DMS53 (cell line): ENCODE measurements around the gene TSPAN18.

Source experiments
- DNase-seq: peaks from one replicate; lab custom pipeline; 2025; lab: John Stamatoyannopoulos, UW

Gene TSPAN18

DNA sequence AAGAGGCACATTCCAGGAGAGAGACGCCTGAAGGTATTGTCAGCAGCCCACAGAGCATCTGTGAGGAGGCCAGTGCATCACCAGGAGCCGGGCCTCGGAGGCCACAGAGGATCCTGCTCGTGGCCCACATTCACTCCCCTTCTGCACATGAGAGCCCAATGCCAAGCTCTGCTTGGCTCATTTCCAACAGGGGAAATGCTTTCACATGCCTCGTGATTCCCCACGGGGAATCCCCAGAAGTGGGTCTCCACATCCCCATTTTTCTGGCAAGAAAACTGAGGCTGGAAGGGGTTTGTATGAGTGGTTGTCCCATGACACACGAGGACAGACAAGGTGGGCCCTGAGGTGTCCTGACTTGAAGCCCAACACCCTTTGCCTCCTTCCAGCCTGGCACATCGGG lies 189.6 kb downstream of the TSPAN18 start:
- no peak for DNase-seq

DNA sequence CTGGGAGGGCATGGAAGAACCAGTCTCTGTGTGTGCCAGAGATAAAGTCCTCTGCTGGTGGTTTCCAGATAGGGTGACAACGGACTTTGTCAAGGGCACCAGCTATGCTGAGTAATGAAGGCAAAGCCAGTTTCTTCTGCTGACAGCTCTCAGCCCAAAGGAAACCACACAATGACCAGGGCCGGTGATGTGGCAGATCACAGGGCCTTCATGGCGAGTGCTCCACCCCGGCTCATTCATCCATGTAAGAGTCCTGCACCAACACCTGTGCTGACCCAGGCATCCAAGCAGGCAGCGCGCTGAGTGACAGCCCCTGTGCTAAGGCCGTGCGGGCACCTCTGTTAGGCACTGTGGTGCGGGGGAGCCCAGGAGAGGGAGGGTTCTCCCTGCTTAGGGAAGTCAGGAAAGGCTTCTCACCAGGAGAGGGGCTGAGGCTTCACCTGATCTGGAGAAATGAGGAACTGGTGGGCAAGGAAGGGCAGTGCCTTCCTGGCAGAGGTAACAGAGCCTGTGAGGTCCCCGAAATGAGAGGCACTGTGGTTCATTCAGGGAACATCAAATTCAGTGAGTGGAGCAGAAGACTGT lies 190.1 kb downstream of the TSPAN18 start:
- DNase-seq: peak; percentile 14

DNA sequence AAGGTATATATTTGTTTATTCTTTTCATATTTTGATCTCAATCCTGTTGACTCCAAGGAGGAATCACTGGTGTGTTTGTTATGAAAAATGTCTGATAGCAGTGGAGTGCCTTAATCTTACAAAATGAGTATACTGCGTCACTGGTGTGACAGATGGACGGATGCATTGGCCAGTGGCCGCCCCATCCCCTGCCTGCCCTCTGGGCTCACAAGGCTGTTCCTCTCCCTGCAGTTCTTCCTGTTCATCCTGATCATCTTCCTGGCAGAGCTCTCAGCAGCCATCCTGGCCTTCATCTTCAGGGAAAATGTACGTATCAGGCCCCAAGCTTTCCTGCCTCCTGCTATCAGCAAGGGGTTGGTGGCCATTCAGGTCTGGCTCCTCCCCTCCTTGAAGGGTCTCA lies 191.0 kb downstream of the TSPAN18 start:
- no peak for DNase-seq

DNA sequence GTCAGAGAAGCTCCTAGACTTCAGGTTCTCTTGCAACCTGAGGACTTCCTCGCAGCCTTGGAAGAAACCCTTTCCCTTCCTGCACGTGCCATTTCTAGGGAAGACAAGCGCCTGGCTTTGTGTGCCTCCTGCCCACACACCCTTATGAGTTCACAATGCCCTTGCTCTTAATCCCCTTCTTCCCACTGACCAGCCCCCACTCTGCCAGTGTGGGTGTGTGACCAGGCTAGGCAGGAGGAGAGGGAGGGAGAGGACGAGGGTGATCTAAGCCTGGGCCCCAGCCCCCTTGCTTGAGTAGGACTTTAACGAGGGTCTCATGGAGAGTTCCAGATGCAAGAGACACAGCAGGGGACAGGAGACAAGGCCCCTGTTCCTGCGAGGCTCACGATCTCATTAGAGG lies 193.7 kb downstream of the TSPAN18 start:
- no peak for DNase-seq

DNA sequence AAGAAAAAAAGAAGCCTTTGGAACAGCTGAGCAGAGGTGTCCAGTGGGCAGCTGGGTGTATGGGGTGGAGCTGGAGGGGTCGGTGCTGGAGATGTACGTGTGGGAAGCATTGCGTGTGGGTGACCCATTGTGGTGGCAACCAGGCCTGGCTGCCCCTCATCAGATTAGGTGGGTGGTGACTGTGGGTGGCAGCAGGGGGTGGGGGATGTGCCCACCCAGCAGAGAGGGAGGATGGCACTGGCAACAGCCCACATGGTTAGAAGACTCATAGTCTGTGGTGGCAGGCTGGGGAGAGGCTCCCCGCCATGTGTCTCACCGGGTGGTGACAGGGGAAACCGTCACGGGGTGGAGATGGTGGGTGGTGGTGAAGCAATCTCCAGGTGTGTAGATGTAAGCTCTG lies 196.4 kb downstream of the TSPAN18 start:
- no peak for DNase-seq

DNA sequence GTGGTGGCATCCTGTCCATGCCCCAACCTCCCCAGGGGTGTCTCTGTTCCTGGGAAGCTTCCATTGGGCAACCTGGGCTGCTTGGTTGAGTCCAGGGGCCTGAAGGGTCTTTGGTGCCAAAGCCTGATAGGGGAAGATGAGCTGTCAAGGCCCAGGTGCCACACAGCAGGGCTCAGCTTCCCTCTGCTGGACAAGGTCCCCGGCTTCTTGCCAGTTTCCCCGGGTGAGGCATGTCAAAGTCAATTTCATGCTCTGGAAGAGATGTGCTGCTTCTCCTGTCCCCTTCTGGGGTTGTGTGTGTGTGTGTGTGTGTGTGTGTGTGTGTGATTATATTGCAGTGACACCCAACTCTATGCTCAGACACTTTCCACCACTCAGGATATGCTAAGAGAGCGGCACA lies 197.0 kb downstream of the TSPAN18 start:
- no peak for DNase-seq

DNA sequence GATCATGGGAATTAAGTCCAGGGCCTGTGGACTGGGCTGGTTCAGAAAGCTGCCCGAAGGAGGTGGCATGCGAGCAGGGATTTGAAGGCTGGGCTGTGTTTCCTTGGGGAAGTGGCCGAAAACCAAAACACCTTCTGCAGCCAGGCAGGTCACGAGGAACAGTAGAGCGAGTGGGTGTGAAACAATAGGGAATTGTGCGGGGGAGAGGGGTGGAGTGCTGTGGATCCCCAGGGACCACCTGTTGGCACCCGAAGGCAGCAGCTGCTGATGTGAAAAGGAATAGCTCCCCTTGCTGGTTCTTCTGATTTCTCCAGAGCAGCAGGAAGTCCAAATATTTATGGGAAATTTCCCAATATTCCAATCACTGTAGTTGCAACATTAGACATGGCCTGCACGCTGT lies 199.3 kb downstream of the TSPAN18 start:
- no peak for DNase-seq

DNA sequence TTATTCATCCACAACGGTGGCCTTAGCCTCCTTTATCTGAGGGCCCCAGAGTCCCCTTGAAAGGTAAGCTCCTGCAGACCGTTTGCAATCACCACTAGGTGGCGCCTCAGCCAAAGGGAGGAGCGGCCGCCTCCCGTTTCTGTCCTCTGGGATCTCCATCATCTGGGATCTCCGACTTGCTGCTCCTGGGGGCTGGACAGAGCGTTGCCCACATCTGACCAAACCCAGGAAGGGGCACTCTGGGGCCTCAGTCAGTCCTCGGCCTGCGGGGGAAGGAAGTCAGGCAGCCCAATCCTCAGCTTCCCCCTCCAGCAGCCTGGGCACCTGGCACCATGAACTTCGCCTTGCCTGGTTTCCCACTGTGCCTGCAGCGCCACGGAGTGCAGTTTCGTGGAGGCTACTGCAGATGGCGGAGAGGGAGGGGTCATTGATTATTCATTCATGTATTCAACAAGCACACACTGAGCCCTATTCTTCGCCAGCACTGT lies 200.5 kb downstream of the TSPAN18 start:
- peak; percentile 89 for DNase-seq

DNA sequence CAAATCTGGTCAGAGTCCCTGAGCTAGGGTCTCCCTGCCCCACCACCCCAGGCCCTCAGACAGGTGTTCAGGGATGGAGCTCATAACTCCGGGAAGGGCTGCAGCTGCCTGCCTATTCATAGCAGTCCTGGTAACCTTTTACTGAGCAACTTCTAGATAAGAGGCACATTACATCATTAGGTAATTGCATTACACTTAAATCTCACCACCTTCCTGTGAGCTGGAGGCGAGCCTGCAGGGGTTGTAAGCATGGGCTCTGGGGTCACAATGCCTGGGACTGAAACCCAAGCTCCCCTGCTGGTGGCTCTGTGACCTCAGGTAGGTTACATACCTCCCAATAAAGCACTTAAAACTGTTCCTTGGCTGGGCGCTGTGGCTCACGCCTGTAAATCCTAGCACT lies 201.4 kb downstream of the TSPAN18 start:
- no peak for DNase-seq

DNA sequence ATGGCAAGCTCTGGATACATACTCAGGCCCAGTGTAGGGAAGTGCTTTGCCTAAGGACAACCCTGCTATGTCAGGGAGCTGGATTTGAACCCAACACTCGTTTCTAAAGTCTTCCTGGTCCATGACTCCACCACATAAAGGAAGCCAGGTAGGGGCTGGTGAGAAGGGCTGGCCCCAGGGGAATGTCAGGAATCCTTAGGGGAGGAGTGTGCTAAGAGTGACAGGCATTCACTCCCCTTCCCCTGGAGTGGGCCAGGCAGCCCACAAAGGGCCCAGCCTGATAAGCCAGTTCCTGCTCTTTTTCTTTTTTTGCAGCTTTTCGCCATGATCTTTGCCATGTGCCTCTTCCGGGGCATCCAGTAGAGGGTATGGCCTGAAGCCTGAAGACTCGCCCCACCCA lies 202.1 kb downstream of the TSPAN18 start:
- DNase-seq: no peak

DNA sequence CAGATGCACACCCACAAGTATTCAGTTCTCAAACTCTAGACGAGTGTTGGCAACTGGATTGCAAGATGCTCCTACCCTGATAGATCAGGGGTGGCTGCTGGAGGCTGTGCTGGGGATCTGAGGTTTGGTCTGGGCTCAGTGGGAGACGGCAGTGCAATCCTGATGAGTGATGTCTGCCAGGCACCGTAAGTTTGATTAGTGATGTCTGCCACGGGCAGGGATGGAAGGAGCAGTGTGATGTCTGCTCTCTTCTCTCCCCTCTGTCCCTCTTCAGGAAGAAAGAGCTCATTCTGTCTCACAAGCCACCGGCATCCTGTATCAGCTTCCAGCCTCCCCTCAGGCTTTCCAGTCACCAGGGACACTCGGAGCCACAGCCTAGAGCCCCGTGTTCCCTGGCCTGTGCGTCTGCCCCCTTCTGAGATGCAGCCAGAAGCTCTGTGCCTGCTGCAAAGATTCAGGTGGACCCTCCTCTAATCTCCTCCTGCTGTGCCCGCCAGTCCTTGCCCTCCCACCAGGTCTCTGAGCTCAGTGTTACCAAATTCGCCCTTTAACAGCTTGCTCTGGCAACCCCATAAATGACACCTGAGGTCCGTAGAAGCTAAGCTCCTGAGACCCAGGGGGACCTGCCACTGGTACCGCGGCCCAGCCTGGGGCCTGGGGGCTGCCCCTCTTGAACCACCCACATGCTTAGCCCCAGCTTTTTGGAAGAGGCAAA lies 204.0 kb downstream of the TSPAN18 start:
- DNase-seq: no peak

DNA sequence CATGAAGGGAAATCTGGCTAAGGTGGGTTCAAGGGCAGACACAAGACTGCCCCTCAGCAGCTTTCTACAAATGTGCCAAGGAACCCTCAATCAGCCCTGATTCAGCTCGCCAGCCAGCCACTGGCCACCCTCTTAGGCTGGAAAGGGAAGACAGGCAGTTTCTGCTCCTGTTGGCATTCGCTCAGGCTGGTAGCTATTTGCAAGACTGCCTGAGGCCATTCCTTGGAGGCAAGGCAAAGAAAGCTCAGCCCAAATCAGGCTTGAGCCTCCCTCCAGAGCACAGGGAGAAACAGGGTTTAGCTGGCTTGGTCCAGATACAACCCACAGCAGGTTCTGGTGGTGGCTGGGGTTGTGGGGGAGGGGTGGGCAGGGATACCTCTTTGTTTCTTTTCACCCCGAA lies 204.7 kb downstream of the TSPAN18 start:
- DNase-seq: no peak

DNA sequence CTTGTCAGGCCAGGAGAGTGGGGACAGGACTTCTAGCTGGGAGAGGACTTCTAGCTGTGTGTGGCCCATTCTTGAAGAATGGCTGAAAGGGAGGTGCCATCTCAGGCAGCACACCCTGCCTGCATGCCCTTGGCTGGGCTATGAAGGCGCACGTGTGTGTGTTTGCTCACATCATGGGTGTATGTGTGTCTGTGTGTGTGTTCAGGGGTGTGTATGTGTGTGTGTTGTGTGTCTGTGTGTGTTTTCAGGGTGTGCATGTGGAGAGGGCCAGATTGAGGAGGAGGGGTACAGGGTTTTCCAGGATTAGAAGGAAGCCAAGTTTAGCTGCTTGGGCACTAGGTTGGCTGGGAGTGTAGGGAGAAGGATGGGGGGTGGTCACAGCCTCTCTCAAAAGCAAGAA lies 207.3 kb downstream of the TSPAN18 start:
- no peak for DNase-seq

DNA sequence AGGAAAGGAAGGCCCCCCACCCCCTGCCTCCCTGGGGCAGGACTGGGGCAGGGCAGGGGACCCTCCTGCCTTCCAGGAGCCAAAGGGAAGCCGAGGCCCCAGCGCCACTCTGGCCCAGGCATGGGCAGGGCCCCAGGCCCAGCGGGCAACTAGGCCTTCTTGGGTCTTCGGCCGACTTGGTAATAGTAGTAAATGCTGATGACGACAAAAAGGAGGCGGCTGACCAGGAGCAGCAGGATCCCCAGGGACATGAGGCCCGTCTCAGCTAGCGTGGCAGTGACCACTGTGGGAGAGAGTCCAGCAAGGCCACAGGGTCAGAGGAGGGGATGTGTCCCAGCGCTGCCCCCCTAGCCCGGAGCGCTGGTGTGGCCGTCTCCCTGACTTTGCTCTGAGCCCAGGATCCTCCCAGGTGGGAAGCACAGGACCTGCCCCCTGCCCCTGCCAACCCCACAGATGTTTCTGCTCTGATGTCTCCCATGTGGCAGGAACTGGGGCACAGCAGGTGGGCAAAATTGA lies 208.0 kb downstream of the TSPAN18 start:
- DNase-seq: no peak

DNA sequence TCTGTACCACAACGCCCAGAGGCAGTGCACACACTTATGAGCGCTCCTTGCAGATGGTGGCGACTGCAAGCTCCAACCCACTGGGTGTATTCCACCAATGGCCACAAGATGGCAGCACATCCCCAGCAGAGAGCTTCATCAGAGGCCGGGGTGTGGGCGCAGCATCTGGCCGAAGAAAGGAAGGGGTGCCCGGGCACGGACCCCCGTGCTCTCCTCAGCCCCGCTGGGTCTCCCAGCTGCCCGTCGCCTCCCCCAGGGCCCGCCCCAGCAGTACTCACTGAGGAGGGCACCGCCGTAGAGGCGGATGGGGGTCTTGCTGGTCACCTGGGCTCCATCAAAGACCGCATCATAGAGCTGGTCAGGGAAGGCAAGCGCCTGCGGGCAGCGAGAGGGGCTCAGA lies 209.8 kb downstream of the TSPAN18 start:
- peak; percentile 77 for DNase-seq

DNA sequence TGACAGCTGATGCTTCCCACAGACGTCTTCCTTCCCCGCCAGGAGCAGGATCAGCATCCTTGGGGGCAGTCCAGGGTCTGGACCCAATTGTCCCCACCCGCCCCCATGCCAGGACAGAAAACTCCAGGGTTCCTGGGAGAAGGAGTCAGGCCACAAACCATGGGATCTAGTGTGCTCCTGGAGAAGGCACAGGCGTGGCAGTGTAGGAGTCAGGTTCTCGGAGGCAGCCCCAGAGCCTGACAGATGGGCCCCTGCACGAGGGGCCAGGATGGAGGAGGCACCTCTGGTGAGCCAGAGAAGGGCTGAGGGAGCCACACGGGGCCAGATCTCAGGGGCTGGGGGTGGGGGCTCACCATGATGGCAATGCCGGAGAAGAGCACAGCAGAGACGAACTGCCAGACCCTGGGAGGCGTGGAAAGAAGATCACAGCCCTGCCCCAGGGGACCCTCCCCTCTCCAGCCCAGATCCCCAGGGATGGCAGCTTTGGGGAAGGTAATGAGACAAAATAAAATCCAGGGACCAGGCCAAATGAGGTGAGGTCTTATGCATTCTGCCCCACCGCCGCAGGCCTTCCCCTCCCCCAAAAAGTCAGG lies 210.3 kb downstream of the TSPAN18 start:
- peak; percentile 32 for DNase-seq

DNA sequence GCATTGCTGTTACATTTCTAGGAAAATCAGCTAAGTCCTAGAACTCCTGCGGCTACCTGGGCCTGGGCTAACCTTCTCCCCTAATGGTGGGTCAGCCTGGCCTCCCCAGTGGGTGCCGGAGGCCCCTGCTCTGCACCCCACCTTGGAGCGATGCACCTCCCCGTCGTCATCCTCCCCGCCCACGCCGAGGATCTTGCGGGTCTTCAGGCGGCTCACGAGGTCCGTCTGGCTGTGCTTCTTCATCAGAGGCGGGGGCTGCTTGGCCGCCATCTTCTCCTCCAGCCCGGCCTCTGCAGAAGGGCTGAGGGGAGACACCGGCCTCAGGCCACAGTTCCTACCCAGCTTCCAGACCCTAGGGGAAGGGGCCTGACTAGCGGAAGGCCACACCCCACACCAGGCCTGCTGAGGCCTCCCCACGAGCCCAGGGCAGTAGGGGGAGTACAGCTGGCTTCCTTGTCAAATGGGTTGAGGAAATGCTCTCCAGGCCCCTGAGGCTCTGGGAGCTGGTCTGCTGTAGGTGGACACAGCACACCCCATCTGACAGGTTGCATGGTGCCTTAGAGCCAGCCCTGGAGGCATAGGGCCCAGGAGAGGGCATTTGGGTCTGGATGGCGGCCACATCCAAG lies 211.4 kb downstream of the TSPAN18 start:
- DNase-seq: no peak

DNA sequence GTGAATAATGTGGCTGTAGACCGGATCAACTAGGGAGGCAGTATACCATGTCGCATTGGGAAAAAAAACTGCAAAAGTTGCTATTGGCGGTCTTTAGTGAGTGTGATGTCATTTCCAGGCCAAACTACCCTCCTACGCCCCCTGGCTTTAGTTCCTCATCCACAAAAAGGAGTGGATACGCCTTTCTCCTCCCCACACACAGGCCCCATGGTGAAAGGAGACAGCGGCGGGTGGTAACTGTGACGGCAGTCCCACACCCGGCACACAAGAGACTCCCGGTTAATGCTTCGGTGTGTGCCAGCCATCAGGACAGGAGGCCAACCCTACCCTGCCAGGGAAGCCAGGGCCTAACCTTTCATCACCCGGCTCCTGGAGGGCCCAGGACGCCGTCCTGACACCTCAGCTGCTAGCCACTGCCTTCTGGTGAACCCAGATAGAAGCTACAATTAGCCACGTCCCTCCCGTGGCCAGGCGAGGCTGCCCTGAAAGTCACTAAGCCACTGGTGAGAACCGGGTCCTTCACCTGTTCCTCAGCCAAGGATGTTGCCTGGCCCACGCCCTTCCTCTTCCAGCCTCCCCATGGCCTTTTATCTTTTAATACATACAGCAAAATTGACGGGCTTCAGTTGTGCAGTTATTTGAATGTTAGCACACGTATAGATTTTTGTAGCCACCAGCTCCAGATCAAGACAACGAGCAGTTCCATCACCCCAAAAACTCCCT lies 213.1 kb downstream of the TSPAN18 start:
- DNase-seq: peak; percentile 23

DNA sequence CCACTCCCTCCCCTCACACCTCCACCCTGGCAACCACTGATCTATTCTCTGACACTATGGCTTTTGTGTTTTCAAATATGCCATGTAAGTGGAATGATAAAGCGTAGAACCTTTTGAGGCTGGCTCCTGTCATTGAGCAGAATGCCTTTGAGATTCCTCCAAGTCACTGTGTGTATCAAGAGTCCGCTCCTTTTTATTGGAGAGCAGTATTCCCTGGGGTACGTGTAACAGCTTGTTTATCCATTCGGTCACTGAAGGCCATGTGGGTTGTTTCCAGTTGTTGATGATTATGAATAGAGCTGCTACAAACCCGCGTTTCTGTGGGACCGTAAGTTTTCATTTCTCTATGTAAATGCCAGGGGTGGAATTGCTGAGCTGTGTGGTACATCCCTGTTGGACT lies 213.6 kb downstream of the TSPAN18 start:
- no peak for DNase-seq

DNA sequence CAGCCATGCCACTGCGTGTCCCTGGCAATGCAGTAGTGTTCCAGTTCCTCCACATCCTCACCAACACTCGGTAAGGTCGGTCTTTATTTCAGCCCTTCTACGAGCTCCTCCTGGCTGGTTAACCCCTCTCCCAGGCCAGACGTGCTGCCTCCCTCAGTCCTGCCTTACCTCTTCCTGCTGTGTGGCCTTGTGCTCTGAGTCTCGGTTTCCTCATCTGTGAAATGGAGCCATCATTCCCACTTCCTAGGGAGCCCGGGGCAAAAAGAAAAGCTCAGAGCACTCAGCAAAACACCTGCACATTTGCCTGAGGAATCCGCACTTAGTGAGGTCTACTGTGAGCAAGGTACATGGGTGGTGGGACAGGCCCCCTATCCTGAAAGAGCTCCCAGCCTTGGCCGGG lies 214.1 kb downstream of the TSPAN18 start:
- no peak for DNase-seq

DNA sequence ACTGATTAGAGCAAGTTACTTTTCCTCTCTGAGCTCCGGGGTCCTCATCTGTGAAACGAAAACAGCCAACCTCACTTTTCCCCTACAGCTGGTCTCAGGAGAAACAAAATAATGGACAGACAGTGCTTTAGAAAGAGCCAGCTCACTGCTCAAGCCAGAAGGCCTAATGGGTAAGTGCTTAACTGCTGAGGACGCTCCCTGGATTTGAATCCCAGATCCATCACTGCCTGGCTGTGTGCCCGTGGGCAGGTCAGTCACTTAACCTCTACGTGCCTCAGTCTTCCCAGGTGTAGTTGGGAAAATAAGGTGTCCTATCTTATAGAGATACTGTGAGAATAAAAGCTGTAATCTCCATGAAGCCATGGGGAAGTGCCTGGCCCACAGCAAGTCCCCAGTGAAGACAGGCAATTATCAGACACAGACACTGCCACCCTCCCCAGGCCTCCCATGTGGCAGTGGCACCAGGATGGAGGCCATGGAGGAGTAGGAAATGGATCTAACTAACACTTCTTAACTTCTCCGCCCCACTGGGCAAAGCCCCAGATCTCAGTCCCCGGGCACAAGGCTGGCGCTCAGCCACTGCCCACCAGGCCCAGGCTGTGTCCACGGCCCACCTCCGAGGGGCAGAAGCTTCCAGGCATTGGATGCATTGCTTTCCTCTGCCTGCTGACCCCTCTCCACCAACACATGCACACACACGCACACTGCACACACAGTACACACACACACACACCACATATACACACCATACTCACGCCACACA lies 214.7 kb downstream of the TSPAN18 start:
- no peak for DNase-seq
